Measurements from ENCODE around the gene CENPV. TPM values are rescaled to one million over a fixed set of nuclear protein-coding genes. Genes with fewer than 3 reads are reported as not detected.
A peak's percentile ranks its signal among the peaks of the same experiment; 100 is the strongest.

The CENPV gene
- total and polyA plus RNA-seq, 2 of the 13 experiments (the other 11 are each of a cell fraction or from before 2014, with no cell fraction given): 193 to 292 TPM

DNA sequence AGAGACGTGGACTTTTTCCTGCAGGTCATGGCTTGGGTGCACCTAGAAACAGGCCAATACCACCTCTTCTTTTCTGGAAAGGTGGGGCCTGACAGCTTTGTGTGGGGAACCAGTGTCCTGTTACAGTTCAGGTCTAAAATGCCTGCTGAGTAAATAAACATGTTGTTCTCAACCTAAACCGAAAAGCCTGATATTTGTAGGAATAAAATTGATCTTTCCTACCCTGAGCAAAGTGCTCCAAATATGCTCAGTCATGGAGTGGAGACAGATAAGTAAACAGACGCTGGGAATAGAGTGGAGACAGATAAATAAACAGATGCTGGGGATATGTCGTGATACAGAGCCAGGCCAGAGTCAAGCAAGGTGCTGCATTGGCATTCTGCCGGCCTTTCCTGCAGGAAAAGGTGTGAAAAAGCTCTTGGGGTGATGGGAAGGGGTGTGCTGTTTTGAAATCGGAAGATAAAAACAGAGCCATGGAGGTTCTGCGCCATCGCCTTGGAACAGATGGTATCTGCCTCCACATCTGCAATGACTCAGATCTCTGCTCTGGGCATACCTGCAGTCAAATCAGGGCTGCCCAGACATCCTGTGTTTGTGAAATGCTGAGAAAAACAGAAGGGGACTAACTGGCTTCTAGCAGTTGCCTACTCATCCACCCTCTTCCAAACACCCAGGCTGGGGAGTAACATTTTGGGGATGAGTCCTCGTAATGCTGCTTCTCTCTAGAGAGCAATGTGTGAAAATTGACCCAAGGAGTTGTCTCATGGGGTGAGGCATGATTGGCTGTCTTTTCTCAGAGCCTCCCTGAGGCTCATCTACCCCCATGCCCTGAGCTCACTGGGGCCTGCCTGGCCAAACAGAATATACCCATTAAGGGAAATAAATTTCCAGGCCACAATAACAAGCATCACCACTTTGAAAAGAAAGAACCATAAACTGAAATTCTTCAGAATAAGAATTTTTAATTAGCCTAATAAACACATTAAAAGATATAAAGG lies 45.3 kb upstream of the CENPV start (continued):
- TF ChIP-seq SMAD3 (CRISPR knock-in tag; IDR thresholded peaks at IDR 0.05) (no peak), NCOA5 (CRISPR knock-in tag; IDR thresholded peaks at IDR 0.05) (no peak), MIER3 (CRISPR knock-in tag; IDR thresholded peaks at IDR 0.05; ENCODE audit: borderline replicate concordance) (no peak), ASH2L (IDR thresholded peaks at IDR 0.05; ENCODE audit: insufficient read length, low read depth, low read length) (no peak), PRDM10 (CRISPR knock-in tag; IDR thresholded peaks at IDR 0.05; ENCODE audit: low read depth) (peak; percentile 33; the same call in 1 of the 2 replicates), HNRNPL (IDR thresholded peaks at IDR 0.05; ENCODE audit: low read depth, low read length) (no peak), ZFP36 (IDR thresholded peaks at IDR 0.05; ENCODE audit: borderline replicate concordance, low read depth, low read length, partially characterized antibody) (no peak), WIZ (CRISPR knock-in tag; IDR thresholded peaks at IDR 0.05) (no peak), NFE2L2 (IDR thresholded peaks at IDR 0.05; ENCODE audit: low read length) (peak; percentile 93), KLF11 (CRISPR knock-in tag; IDR thresholded peaks at IDR 0.05) (no peak), ZNF615 (CRISPR knock-in tag; IDR thresholded peaks at IDR 0.05; ENCODE audit: borderline replicate concordance) (no peak), HOXA3 (CRISPR knock-in tag; IDR thresholded peaks at IDR 0.05) (no peak), HDAC1 (CRISPR knock-in tag; IDR thresholded peaks at IDR 0.05) (no peak), IKZF4 (CRISPR knock-in tag; IDR thresholded peaks at IDR 0.05; ENCODE audit: borderline replicate concordance, low read depth, not compliant biosample characterization) (no peak), PHF21A (CRISPR knock-in tag; IDR thresholded peaks at IDR 0.05) (peak; percentile 44; the same call in 1 of the 2 replicates), TCF7L2 (IDR thresholded peaks at IDR 0.05; ENCODE audit: low read depth, low read length) (no peak), MEIS2 (CRISPR knock-in tag; IDR thresholded peaks at IDR 0.05) (no peak), ZNF577 (CRISPR knock-in tag; IDR thresholded peaks at IDR 0.05; ENCODE audit: borderline replicate concordance, low read depth) (no peak)
- TF ChIP-seq, protein P1, sequence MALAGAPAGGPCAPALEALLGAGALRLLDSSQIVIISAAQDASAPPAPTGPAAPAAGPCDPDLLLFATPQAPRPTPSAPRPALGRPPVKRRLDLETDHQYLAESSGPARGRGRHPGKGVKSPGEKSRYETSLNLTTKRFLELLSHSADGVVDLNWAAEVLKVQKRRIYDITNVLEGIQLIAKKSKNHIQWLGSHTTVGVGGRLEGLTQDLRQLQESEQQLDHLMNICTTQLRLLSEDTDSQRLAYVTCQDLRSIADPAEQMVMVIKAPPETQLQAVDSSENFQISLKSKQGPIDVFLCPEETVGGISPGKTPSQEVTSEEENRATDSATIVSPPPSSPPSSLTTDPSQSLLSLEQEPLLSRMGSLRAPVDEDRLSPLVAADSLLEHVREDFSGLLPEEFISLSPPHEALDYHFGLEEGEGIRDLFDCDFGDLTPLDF (CRISPR knock-in tag; IDR thresholded peaks at IDR 0.05): no peak; the same call in 1 of the 2 replicates
- TF ChIP-seq, protein P2, sequence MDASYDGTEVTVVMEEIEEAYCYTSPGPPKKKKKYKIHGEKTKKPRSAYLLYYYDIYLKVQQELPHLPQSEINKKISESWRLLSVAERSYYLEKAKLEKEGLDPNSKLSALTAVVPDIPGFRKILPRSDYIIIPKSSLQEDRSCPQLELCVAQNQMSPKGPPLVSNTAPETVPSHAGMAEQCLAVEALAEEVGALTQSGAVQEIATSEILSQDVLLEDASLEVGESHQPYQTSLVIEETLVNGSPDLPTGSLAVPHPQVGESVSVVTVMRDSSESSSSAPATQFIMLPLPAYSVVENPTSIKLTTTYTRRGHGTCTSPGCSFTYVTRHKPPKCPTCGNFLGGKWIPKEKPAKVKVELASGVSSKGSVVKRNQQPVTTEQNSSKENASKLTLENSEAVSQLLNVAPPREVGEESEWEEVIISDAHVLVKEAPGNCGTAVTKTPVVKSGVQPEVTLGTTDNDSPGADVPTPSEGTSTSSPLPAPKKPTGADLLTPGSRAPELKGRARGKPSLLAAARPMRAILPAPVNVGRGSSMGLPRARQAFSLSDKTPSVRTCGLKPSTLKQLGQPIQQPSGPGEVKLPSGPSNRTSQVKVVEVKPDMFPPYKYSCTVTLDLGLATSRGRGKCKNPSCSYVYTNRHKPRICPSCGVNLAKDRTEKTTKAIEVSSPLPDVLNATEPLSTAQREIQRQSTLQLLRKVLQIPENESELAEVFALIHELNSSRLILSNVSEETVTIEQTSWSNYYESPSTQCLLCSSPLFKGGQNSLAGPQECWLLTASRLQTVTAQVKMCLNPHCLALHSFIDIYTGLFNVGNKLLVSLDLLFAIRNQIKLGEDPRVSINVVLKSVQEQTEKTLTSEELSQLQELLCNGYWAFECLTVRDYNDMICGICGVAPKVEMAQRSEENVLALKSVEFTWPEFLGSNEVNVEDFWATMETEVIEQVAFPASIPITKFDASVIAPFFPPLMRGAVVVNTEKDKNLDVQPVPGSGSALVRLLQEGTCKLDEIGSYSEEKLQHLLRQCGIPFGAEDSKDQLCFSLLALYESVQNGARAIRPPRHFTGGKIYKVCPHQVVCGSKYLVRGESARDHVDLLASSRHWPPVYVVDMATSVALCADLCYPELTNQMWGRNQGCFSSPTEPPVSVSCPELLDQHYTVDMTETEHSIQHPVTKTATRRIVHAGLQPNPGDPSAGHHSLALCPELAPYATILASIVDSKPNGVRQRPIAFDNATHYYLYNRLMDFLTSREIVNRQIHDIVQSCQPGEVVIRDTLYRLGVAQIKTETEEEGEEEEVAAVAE (CRISPR knock-in tag; IDR thresholded peaks at IDR 0.05; ENCODE audit: borderline replicate concordance): no peak

Measured in HepG2 (cell line).